HG03064 (cell line): Measurements from ENCODE around the gene GABRD.

Experiments
- ATAC-seq: cut with Tn5 transposase; IDR thresholded peaks from one replicate; pipeline ENCODE4 v1.9.1; 2021; ENCODE audit warnings: low read depth; ENCODE audit not compliant: unreplicated experiment

Gene GABRD

GRCh38 chr1:2037314-2037979 lies 18.3 kb downstream of the GABRD start:
- no peak for ATAC-seq

DNA sequence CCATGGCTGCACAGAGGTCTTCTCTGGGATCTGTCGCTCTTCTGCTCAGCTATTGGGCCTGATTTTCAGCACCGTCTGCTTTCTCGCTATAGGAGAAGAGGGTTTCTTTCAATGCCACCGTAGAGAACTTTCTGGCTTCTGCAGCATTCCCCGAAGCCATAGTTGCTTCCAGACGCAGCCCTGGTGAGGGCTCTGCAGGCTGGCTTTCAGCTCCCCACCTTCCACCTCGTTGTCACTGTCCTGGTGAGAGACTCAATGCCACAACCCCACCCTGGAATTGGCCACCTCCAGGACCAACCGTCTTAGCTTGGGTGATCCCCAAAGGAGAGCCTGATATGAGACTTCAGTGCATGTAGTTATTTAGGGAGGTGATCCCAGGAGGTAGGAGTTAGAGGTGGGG lies 19.1 kb downstream of the GABRD start:
- ATAC-seq = no peak

- no peak for ATAC-seq
These were observed 20.1 kb downstream of the GABRD start for GRCh38 chr1:2039251-2039650.

GRCh38 chr1:2041305-2041704 lies 22.2 kb downstream of the GABRD start:
- ATAC-seq = no peak

DNA sequence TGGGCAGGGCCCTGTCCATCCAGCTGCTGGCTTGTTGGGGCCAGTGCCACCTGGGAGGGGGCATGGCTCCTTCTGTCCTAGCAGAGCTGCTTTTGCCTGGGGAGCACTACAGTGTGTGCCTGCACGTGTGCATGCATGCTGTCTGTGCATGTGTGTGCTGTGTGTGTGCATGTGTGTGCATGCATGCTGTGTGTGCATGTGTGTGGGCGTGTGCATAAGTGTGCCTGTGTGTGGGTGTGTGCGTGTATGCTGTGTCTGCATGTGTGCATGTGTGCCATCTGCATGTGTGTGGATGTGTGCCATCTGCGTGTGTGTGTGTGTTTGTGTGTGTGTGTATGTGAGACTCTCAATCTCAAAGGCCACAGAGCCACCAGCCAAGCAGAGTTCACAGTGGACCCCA lies 22.7 kb downstream of the GABRD start:
- no peak for ATAC-seq

- no peak for ATAC-seq
These were observed 24.0 kb downstream of the GABRD start for GRCh38 chr1:2042830-2043773.

GRCh38 chr1:2043886-2044285 lies 24.7 kb downstream of the GABRD start:
- ATAC-seq = no peak

DNA sequence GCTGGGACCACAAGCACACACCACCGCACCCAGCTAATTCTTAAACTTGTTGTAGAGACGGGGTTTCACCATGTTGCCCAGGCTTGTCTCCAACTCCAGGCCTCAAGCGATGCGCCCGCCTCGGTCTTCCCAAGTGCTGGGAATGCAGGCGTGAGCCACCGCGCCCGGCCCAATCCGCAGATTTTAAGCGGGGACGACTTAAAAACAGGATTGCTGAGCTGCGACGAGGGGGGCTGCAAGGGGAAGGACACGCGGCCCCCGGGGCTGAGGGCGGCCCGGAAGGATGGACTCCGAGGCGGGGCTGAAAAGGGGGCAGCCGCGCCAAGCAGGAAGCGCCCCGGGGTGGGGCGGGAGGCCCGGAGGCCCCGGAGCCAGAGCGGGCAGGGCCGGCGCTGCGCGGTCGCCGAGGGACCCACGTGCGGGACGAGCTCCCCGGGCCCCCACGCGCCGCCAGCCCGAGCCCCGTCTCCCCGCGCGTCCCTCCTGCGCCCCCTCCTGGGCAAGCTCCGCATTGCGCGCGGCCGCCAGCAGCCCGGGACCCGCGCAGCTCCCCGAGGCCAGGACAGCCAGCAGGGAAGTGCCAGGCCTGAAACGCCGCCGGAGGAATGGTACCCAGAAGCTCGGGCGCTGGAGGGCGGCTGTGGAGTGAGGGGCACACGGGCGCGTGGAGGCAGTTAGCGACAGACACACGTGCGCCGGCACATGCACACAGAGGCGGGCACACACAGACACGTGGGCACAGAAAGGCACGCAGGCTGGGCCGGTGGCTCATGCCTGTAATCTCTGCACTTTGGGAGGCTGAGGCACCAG lies 25.6 kb downstream of the GABRD start:
- ATAC-seq = no peak

DNA sequence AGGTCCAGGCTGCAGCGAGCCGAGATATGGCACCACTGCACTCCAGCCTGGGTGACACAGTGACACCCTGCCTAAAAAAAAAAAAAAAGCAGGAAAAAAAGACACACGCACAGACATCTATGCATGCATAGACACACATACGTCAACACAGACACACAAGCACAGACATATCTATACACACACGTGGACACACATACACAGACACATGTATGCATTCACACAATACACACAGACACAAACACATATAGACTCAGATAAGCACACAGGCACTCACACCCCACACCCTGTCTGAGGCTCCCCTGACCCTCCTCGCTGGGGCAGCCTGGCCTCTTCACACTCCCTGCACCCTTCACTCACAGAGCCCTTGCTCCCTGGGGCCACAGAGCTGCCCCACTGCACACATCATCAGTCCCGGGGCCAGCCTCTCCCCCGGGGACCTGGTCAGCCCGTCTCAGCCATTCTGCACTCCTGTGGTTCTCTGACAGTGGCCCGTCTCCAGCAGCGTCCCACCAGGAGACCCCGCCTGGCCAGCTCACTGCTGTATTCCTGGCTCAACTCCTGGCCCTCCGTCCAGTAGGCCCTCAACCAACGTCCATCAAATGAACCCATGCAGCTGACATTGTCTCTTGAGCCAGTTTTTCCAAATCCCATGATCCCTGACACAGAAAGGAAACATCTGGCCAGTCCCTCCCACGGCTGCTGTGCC lies 26.5 kb downstream of the GABRD start:
- ATAC-seq = no peak

- ATAC-seq = no peak
These were observed 27.2 kb downstream of the GABRD start for GRCh38 chr1:2046174-2046917.

- no peak for ATAC-seq
These were observed 28.0 kb downstream of the GABRD start for GRCh38 chr1:2046953-2047748.

- no peak for ATAC-seq
These were observed 28.9 kb downstream of the GABRD start for GRCh38 chr1:2047749-2048729.

GRCh38 chr1:2049225-2049717 lies 30.1 kb downstream of the GABRD start:
- no peak for ATAC-seq

GRCh38 chr1:2049718-2050431 lies 30.7 kb downstream of the GABRD start, which contains the start of gene PRKCZ:
Gene PRKCZ, plus strand, starts transcription at chr1:2050411. Its CDS starts 220 bp downstream, at chr1:2050631.
- ATAC-seq = no peak

- ATAC-seq = no peak
These were observed 31.3 kb downstream of the GABRD start for GRCh38 chr1:2050461-2050792.

DNA sequence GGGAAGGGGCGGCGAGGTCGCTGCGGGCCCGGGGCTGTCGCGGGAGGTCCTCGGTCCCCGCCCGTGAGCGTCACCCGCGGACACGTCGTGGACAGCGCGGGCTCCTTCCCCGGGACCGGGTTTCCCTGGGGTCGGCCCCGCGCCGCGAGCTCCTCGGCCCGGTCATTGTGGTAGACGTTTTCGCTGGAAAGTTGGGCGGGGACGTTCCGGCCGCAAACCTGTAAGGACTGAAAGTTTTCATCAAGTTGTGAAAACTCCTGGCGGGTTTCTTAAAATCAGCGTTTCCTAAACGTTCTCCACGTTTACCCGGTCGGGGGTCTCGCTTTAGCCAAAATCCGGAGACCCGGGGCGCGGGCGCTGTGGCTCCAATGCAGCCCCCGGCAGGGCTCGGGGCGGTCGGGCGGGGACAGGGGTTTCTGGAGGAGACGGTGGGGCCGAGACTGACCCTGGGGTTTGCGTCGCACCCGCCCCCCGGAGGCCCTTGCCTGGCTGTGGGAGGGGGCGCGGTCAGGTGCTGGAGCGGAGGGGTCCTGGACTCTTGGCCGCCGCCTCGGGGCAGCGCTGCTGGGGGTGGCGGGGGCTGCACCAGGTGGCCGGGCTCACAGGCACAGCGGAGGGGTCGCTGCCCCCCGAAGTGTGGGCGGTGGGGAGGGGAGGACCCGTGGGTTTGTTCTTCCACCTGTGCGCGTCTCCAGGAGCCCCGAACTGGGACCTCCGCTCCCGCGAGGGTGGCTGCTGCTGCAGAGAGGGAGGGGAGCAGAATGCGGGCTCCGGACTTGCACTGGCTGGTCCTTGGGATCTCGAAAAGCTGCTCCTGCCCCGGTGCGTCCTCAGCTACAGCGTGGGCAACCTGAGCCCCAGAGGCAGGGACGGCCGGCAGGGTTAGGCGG lies 31.9 kb downstream of the GABRD start:
- no peak for ATAC-seq
